IMR-90 (cell line): ENCODE results near the gene ATP6V1E1. TPM values are rescaled to one million over a fixed set of nuclear protein-coding genes. Genes with fewer than 3 reads are reported as not detected.
A peak's percentile ranks its signal among the peaks of the same experiment; 100 is the strongest.

Experiments
- ATAC-seq: fragments of 200-7000 bp; cut with Tn5 transposase; 2 replicates; pipeline ENCODE4 v1.9.1; 2020; ENCODE audit warnings: low read depth, mild to moderate bottlenecking, moderate library complexity
- BruUV-seq: library from RNA; stranded (reverse); fragments of 400-500 nt; replicated peaks from 2 replicates; lab custom pipeline; 2021; lab: Mats Ljungman, UMichigan
- CTCF ChIA-PET: fragments of 300-600 bp; formaldehyde crosslinking; extraction: SDS; loops from one replicate; lab custom pipeline; 2021; ENCODE audit warnings: antibody characterized with exemption; lab: Yijun Ruan, JAX
- POLR2A ChIA-PET: fragments of 300-600 bp; sonication (Branson Sonifier 250); formaldehyde crosslinking; loops from one replicate; lab custom pipeline; 2022; ENCODE audit warnings: antibody characterized with exemption; ENCODE audit not compliant: unreplicated experiment; lab: Charles Lee
- DNase-seq: peaks from one replicate; pipeline ENCODE4 v3.0.0; 2013
- H2AFZ ChIP-seq: replicated peaks from 2 replicates; pipeline ENCODE3; 2013; ENCODE audit warnings: low read length, mild to moderate bottlenecking; ENCODE audit not compliant: poor library complexity
- H2AK5ac ChIP-seq: 2 replicates; pipeline ENCODE4 v1.6.1; 2013; ENCODE audit warnings: low read depth, low read length, inconsistent platforms
- H2AK9ac ChIP-seq: replicated peaks from 2 replicates; pipeline ENCODE3; 2013; ENCODE audit warnings: mild to moderate bottlenecking, low read depth, low read length, moderate library complexity; ENCODE audit not compliant: poor library complexity
- H2BK120ac ChIP-seq: 2 replicates; pipeline ENCODE4 v1.6.1; 2013; ENCODE audit warnings: low read depth, low read length, inconsistent platforms
- H2BK15ac ChIP-seq: 3 replicates; pipeline ENCODE4 v1.6.1; 2013; ENCODE audit warnings: low read depth, low read length, inconsistent platforms
- H2BK20ac ChIP-seq: 2 replicates; pipeline ENCODE4 v1.6.1; 2013; ENCODE audit warnings: low read depth, mild to moderate bottlenecking, inconsistent platforms, low read length, moderate library complexity
- H2BK5ac ChIP-seq: 2 replicates; pipeline ENCODE4 v1.6.1; 2013; ENCODE audit warnings: mild to moderate bottlenecking, low read depth, low read length, inconsistent platforms; ENCODE audit not compliant: poor library complexity, severe bottlenecking
- H3K14ac ChIP-seq: replicated peaks from 2 replicates; pipeline ENCODE4 v1.6.1; 2013; ENCODE audit warnings: low read depth, low read length, inconsistent platforms
- H3K18ac ChIP-seq: 2 replicates; pipeline ENCODE4 v1.6.1; 2013; ENCODE audit warnings: low read depth, low read length, control low read depth
- H3K23ac ChIP-seq: 2 replicates; pipeline ENCODE4 v1.6.1; 2013; ENCODE audit warnings: low read depth, low read length, inconsistent platforms
- H3K27ac ChIP-seq: 2 replicates; pipeline ENCODE4 v1.5.1; 2013; ENCODE audit warnings: mild to moderate bottlenecking, control low read depth, low read length; ENCODE audit not compliant: insufficient read depth
- H3K27me3 ChIP-seq: 2 replicates; pipeline ENCODE4 v1.6.1; 2013; ENCODE audit warnings: low read length; ENCODE audit not compliant: control insufficient read depth, insufficient read depth
- H3K36me3 ChIP-seq: 2 replicates; pipeline ENCODE4 v1.6.1; 2013; ENCODE audit warnings: low read length, mixed read lengths; ENCODE audit not compliant: control insufficient read depth, insufficient read depth
- H3K4ac ChIP-seq: 2 replicates; pipeline ENCODE4 v1.6.1; 2013; ENCODE audit warnings: low read depth, low read length, inconsistent platforms
- H3K4me1 ChIP-seq: 2 replicates; pipeline ENCODE4 v1.6.1; 2013; ENCODE audit warnings: low read length, mixed read lengths; ENCODE audit not compliant: control insufficient read depth, insufficient read depth
- H3K4me2 ChIP-seq: 2 replicates; pipeline ENCODE4 v1.6.1; 2013; ENCODE audit warnings: low read depth, mild to moderate bottlenecking, control low read depth, low read length, moderate library complexity
- H3K4me3 ChIP-seq: 2 replicates; pipeline ENCODE4 v1.5.1; 2013; ENCODE audit warnings: low read depth, mild to moderate bottlenecking, control low read depth, low read length, moderate library complexity; ENCODE audit not compliant: insufficient read depth
- H3K56ac ChIP-seq: 2 replicates; pipeline ENCODE4 v1.6.1; 2013; ENCODE audit warnings: low read length, inconsistent platforms; ENCODE audit not compliant: insufficient read depth; ENCODE audit errors: extremely low read depth
- H3K79me1 ChIP-seq, 2 experiments: 2 replicates each; pipeline ENCODE4 v1.6.1; 2013; ENCODE audit warnings: low read length in 2 of 2, inconsistent platforms in 1 of 2, low read depth in 1 of 2
- H3K9ac ChIP-seq: 2 replicates; pipeline ENCODE4 v1.6.1; 2013; ENCODE audit warnings: low read depth, low read length, control low read depth
- H3K9me1 ChIP-seq: 2 replicates; pipeline ENCODE4 v1.6.1; 2013; ENCODE audit warnings: low read length, inconsistent platforms; ENCODE audit not compliant: insufficient read depth
- H3K9me3 ChIP-seq: 2 replicates; pipeline ENCODE4 v1.6.1; 2013; ENCODE audit warnings: low read length; ENCODE audit not compliant: control insufficient read depth, insufficient read depth
- H4K20me1 ChIP-seq: 2 replicates; pipeline ENCODE4 v1.6.1; 2013; ENCODE audit warnings: low read length, inconsistent platforms; ENCODE audit not compliant: insufficient read depth
- H4K5ac ChIP-seq: 2 replicates; pipeline ENCODE4 v1.6.1; 2013; ENCODE audit warnings: mild to moderate bottlenecking, low read depth, low read length, control low read depth
- H4K8ac ChIP-seq, 2 experiments: 2 replicates each; pipeline ENCODE4 v1.6.1; 2013; ENCODE audit warnings: low read depth in 2 of 2, low read length in 2 of 2, control low read depth in 1 of 2, inconsistent platforms in 1 of 2
- H4K91ac ChIP-seq: 2 replicates; pipeline ENCODE4 v1.6.1; 2013; ENCODE audit warnings: low read depth, low read length, inconsistent platforms; ENCODE audit not compliant: insufficient read depth
- POLR2A ChIP-seq: IDR thresholded peaks from 2 replicates; pipeline ENCODE4 v1.6.1; 2012; ENCODE audit warnings: mild to moderate bottlenecking, low read depth, low read length
- WGBS, 2 experiments: methylation state at CpG; one replicate each; pipeline versions ENCODE4 v1.1.5 to v1.1.7; 2013; ENCODE audit warnings: missing lambda C conversion rate in 2 of 2; ENCODE audit not compliant: insufficient read length in 1 of 2; ENCODE audit errors: extremely low coverage in 2 of 2; 5-methylcytosine and 5-hydroxymethylcytosine counted together
- dilution Hi-C: fragments of 300-500 bp; cut with HindIII; formaldehyde crosslinking; loops from one replicate; pipeline ENCODE4 v1.14.3; 2018; ENCODE audit warnings: low sequenced_read_pairs; ENCODE audit not compliant: unreplicated experiment
- in situ Hi-C: fragments of 300-500 bp; cut with MboI; formaldehyde crosslinking; loops from 3 replicates; pipeline ENCODE4 v1.14.3; 2019; ENCODE audit warnings: low sequenced_read_pairs, inconsistent platforms, mixed read lengths
- intact Hi-C: fragments of 100-400 bp; cut with micrococcal nuclease; formaldehyde crosslinking; loops from 2 replicates; pipeline ENCODE4 v1.10.0; 2022
- polyA plus RNA-seq, 3 experiments: library from polyadenylated mRNA; depleted of rRNA; stranded (reverse); fragments of >200 nt; gene quantifications; 2 replicates each; pipeline ENCODE4 v1.2.3, GENCODE V29; 2012; ENCODE audit warnings: low replicate concordance in 1 of 3
- total RNA-seq: library from RNA; depleted of rRNA; stranded (reverse); fragments of >200 nt; gene quantifications from 2 replicates; pipeline ENCODE4 v1.2.3, GENCODE V29; 2012

ATP6V1E1 gene
- total and polyA plus RNA-seq, 2 of the 4 experiments (the other 2 are of a cell fraction) = 144 to 148 TPM

DNA sequence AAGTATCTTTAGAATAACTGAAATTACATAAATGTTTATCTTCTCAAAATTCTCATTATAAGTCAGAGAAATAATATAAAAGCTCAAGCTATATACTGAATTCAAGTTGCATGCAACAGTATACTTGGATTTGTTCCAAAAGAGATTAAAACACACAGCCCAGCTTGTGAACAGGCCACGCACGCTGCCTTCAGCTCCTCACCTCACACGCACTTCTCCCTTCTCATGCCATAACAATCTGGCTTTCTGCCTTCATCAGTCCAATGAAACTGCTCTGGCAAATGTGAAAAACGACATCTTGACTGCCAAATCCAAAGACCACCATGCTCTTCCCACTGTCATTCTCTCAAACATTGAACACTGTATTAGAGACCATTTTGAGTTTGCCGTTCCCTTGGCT, 22.1 kb downstream of the ATP6V1E1 start:
- ChIA-PET POLR2A (no interaction called here), CTCF (interaction anchor here (0.6 to 1.2 kb wide), 2 partner anchors 117 to 120 kb away, joined by 4 read pairs; no protein-coding TSS in a partner anchor)
- WGBS, 2 experiments = 38% methylated on average over 4 of the region's 5 CpGs; no CpG with 5 or more reads in 1 of the 2 experiments
- no peak for TF ChIP-seq POLR2A
- Histone ChIP-seq H2BK5ac (no peak overlapping the region), H4K91ac (no peak overlapping the region), H3K9me3 (no peaks in the 10 kb centered on the region), H3K4me3 (no peak overlapping the region), H2BK20ac (no peak overlapping the region), H3K27me3 (no peaks in the 10 kb centered on the region), H3K4ac (no peak overlapping the region), H4K8ac (no peak overlapping the region), H2BK120ac (no peak overlapping the region), H2AK9ac (no peak overlapping the region), H3K18ac (no peak overlapping the region), H3K79me1 (peaks cover 27 to 45% of the 10 kb centered on the region in 2 experiments), H4K20me1 (peaks cover 15% of the 10 kb centered on the region; the same call in 1 of the 2 replicates), H3K23ac (no peak overlapping the region), H2AFZ (no peak overlapping the region), H2BK15ac (no peak overlapping the region), H3K9me1 (peaks cover 4% of the 10 kb centered on the region; the same call in 1 of the 2 replicates), H2AK5ac (no peak overlapping the region), H3K27ac (no peak overlapping the region), H3K9ac (no peak overlapping the region), H3K56ac (no peak overlapping the region), H3K4me1 (0 out of 2 replicates have a peak, but pooled peaks cover 2% of the 10 kb centered on the region), H3K14ac (no peak overlapping the region), H4K5ac (no peak overlapping the region), H3K4me2 (no peak overlapping the region), H3K36me3 (peaks cover 24% of the 10 kb centered on the region)
- peak; percentile 65 for DNase-seq
- dilution Hi-C loops (no loop called here), intact Hi-C loops (no loop called here), in situ Hi-C loops (no loop called here)
- BruUV-seq = no TSS peak
- ATAC-seq = peak; percentile 36
